Retinal pigment epithelial cell (primary cell): ENCODE data around the gene CROCC2.
"Not testable (repeated sequence)": the region's sequence is repeated elsewhere in the genome, so short reads cannot be mapped to it uniquely, and the experiment has no call there.

Experiments
- DNase-seq: peaks from one replicate; pipeline ENCODE4 v3.0.0-alpha.2; 2010; ENCODE audit warnings: low read depth
- H3K4me3 ChIP-seq: 2 replicates; pipeline ENCODE4 v1.5.1; 2011; ENCODE audit warnings: mild to moderate bottlenecking, low read length, control low read depth, moderate library complexity
- CTCF ChIP-seq: conservative IDR thresholded peaks from 2 replicates; pipeline ENCODE4 v1.5.1; 2011; ENCODE audit warnings: low read depth, low read length, control low read depth, inconsistent platforms

The CROCC2 gene

GRCh38 chr2:240972201-240972600 lies 66.1 kb downstream of the CROCC2 start:
- no peak overlapping the region for H3K4me3 ChIP-seq
- TF ChIP-seq CTCF, result no peak
- no peak for DNase-seq

GRCh38 chr2:240972636-240973521 lies 66.7 kb downstream of the CROCC2 start:
- no peak for DNase-seq
- no peak for TF ChIP-seq CTCF
- no peak overlapping the region for H3K4me3 ChIP-seq

GRCh38 chr2:240974771-240975572 lies 68.8 kb downstream of the CROCC2 start:
- TF ChIP-seq CTCF, result no peak
- no peak overlapping the region for H3K4me3 ChIP-seq

GRCh38 chr2:240975903-240976302 lies 69.8 kb downstream of the CROCC2 start:
- not testable (repeated sequence) for DNase-seq

More at GRCh38 chr2:240974771-240975572, 68.8 kb downstream of the CROCC2 start:
- DNase-seq, result no peak

GRCh38 chr2:240981280-240981679 lies 75.1 kb downstream of the CROCC2 start:
- no peak overlapping the region for H3K4me3 ChIP-seq
- no peak for TF ChIP-seq CTCF
- no peak for DNase-seq

More at GRCh38 chr2:240975903-240976302, 69.8 kb downstream of the CROCC2 start:
- H3K4me3 ChIP-seq, result not testable (repeated sequence)

- no peak overlapping the region for H3K4me3 ChIP-seq
- TF ChIP-seq CTCF, result no peak
- no peak for DNase-seq
Measured at GRCh38 chr2:240981871-240982800, 76.0 kb downstream of the CROCC2 start.
